A673 (cell line): ENCODE data around the gene UBE2B.

Experiments used
- EZH2 ChIP-seq: fragments of 200-600 bp; sonication (generic); IDR thresholded peaks from 2 replicates; pipeline ENCODE4 v1.6.1; 2017; ENCODE audit warnings: borderline replicate concordance, low read depth, mild to moderate bottlenecking, mixed read lengths, antibody characterized with exemption, low read length; ENCODE audit not compliant: poor library complexity, severe bottlenecking
- TF ChIP-seq, protein P1 (sequence below): fragments of 300-800, 200-600 bp; sonication (generic); conservative IDR thresholded peaks from 2 replicates; pipeline ENCODE4 v1.5.1; 2017; ENCODE audit warnings: low read depth, mild to moderate bottlenecking, antibody characterized with exemption, low read length, moderate library complexity, mixed read lengths

DNA sequence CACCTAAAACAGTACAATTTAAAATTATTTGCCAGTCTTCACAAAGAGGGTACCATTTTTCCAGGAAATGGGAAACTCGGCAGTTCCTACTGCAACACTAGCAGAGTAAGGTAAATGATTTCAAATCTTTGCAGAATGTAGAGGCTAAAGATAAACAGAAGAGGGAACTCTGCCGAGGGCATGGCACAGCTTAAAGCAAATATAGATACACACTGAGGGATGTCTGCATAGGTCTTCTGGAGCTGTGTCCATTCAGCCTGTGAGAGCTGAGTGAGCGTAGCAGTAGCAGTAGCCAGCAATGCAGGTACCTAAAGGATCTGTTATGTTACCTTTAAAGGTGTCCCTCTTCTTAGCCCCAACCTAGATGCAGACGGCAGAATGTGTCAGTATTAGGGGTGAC, 21.9 kb upstream of the UBE2B start:
- TF ChIP-seq, protein P1, sequence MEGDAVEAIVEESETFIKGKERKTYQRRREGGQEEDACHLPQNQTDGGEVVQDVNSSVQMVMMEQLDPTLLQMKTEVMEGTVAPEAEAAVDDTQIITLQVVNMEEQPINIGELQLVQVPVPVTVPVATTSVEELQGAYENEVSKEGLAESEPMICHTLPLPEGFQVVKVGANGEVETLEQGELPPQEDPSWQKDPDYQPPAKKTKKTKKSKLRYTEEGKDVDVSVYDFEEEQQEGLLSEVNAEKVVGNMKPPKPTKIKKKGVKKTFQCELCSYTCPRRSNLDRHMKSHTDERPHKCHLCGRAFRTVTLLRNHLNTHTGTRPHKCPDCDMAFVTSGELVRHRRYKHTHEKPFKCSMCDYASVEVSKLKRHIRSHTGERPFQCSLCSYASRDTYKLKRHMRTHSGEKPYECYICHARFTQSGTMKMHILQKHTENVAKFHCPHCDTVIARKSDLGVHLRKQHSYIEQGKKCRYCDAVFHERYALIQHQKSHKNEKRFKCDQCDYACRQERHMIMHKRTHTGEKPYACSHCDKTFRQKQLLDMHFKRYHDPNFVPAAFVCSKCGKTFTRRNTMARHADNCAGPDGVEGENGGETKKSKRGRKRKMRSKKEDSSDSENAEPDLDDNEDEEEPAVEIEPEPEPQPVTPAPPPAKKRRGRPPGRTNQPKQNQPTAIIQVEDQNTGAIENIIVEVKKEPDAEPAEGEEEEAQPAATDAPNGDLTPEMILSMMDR, result no peak
- no peak for TF ChIP-seq EZH2
